GM19240 (cell line): ENCODE results near the gene RILPL1.
"Not testable (repeated sequence)": the region's sequence is repeated elsewhere in the genome, so short reads cannot be mapped to it uniquely, and the experiment has no call there.

ENCODE experiments used
- DNase-seq: peaks from one replicate; pipeline ENCODE4 v3.0.0; 2011; ENCODE audit warnings: low spot score; ENCODE audit not compliant: insufficient read length

RILPL1 gene

GRCh38 chr12:123531091-123531490 is 2.4 kb downstream of the RILPL1 start:
- DNase-seq = no peak

- DNase-seq = no peak
Observed at GRCh38 chr12:123530668-123531067, 2.9 kb downstream of the RILPL1 start.

- no peak for DNase-seq
Observed at GRCh38 chr12:123529686-123530085, 3.8 kb downstream of the RILPL1 start.

GRCh38 chr12:123528858-123529257 is 4.7 kb downstream of the RILPL1 start:
- no peak for DNase-seq

- DNase-seq = no peak
Observed at GRCh38 chr12:123526542-123527080, 6.9 kb downstream of the RILPL1 start.

GRCh38 chr12:123524378-123524777 is 9.1 kb downstream of the RILPL1 start:
- DNase-seq = no peak

GRCh38 chr12:123523518-123523917 is 10.0 kb downstream of the RILPL1 start:
- DNase-seq = no peak

GRCh38 chr12:123522164-123522563 is 11.4 kb downstream of the RILPL1 start:
- DNase-seq = no peak

- DNase-seq = no peak
Observed at GRCh38 chr12:123520567-123521474, 12.7 kb downstream of the RILPL1 start.

GRCh38 chr12:123519141-123520001 is 14.1 kb downstream of the RILPL1 start:
- DNase-seq = no peak

- DNase-seq = no peak
Observed at GRCh38 chr12:123516216-123516780, 17.2 kb downstream of the RILPL1 start.

- DNase-seq = not testable (repeated sequence)
Observed at GRCh38 chr12:123514582-123515221, 18.8 kb downstream of the RILPL1 start.

- no peak for DNase-seq
Observed at GRCh38 chr12:123513805-123514204, 19.7 kb downstream of the RILPL1 start.

- no peak for DNase-seq
Observed at GRCh38 chr12:123512838-123513665, 20.5 kb downstream of the RILPL1 start.

GRCh38 chr12:123506843-123507236 is 26.7 kb downstream of the RILPL1 start:
- no peak for DNase-seq

- DNase-seq = no peak
Observed at GRCh38 chr12:123506059-123506842, 27.3 kb downstream of the RILPL1 start.

- no peak for DNase-seq
Observed at GRCh38 chr12:123502163-123502704, 31.3 kb downstream of the RILPL1 start.

GRCh38 chr12:123499332-123499731 is 34.2 kb downstream of the RILPL1 start:
- DNase-seq = no peak
